Testis (tissue), 3 donors: ENCODE results near the gene KCNK4. TPM values are rescaled to one million over a fixed set of nuclear protein-coding genes. Genes with fewer than 3 reads are reported as not detected.

Source experiments
- DNase-seq: peaks from one replicate; pipeline ENCODE4 v3.0.0-alpha.2; 2019
- H3K27ac ChIP-seq, 2 donors: fragments of 200-600 bp; sonication (generic); one replicate each; pipeline ENCODE4 v1.5.1; 2019
- H3K27me3 ChIP-seq: fragments of 200-600 bp; sonication (generic); one replicate; pipeline ENCODE4 v1.5.1; 2019
- H3K36me3 ChIP-seq: fragments of 200-600 bp; sonication (generic); one replicate; pipeline ENCODE4 v1.5.1; 2017; ENCODE audit warnings: low read depth; ENCODE audit errors: missing control alignments
- H3K4me1 ChIP-seq: fragments of 200-600 bp; sonication (generic); one replicate; pipeline ENCODE4 v1.5.1; 2019
- H3K4me3 ChIP-seq, 2 donors: fragments of 200-600 bp; sonication (generic); one replicate each; pipeline ENCODE4 v1.5.1; 2017 to 2019
- H3K9me3 ChIP-seq: fragments of 200-600 bp; sonication (generic); one replicate; pipeline ENCODE4 v1.5.1; 2017
- CTCF ChIP-seq, 3 experiments: fragments of 450-650 bp in 2 of 3; fragments of 200-600 bp in 1 of 3; sonication (generic) in 1 of 3; IDR thresholded peaks; one replicate each; pipeline ENCODE4 v1.5.1; 2016 to 2019; ENCODE audit warnings: antibody characterized with exemption in 3 of 3, mild to moderate bottlenecking in 2 of 3, moderate library complexity in 1 of 3
- POLR2A ChIP-seq: fragments of 450-650 bp; IDR thresholded peaks from one replicate; pipeline ENCODE4 v1.6.1; 2017; ENCODE audit warnings: antibody characterized with exemption, mild to moderate bottlenecking, moderate library complexity
- WGBS, 2 donors: methylation state at CpG; one replicate each; pipeline ENCODE4 v1.1.5; 2018; 5-methylcytosine and 5-hydroxymethylcytosine counted together
- intact Hi-C: fragments of 100-400 bp; cut with DNase I; formaldehyde crosslinking; loops from one replicate; pipeline ENCODE4 v1.15.1; 2023; ENCODE audit warnings: low total_unique reads
- polyA plus RNA-seq: library from polyadenylated mRNA; stranded (reverse); fragments of 350-450 nt; fragmentation: Illumina TruSeq; extraction: RNeasy Lipid Tissue Mini Kit (QIAGEN cat#74804); gene quantifications from one replicate; pipeline ENCODE4 v1.2.3, GENCODE V29; 2014; ENCODE audit warnings: low read depth, low replicate concordance; ENCODE audit not compliant: insufficient read depth
- total RNA-seq, 2 donors: library from RNA; depleted of rRNA; stranded (reverse); fragments of >200 nt; gene quantifications; one replicate each; pipeline ENCODE4 v1.2.3, GENCODE V29; 2016

Gene KCNK4
- total and polyA plus RNA-seq, 3 donors from 2014 or later, result 0.24 TPM; not detected in 2

GRCh38 chr11:64247729-64248531 lies 43.2 kb upstream of the KCNK4 start:
- peak; percentile 58 for DNase-seq
- intact Hi-C loops, result no loop called here
- peaks cover 47% of the 10 kb centered on the region for H3K4me1 ChIP-seq

GRCh38 chr11:64248578-64248977 lies 42.5 kb upstream of the KCNK4 start:
- intact Hi-C loops, result no loop called here
- Histone ChIP-seq H3K27ac (no peak overlapping the region), H3K4me1 (peaks cover 44% of the 10 kb centered on the region), H3K4me3 (no peak overlapping the region), H3K27me3 (no peaks in the 10 kb centered on the region), H3K9me3 (no peaks in the 10 kb centered on the region), H3K36me3 (no peaks in the 10 kb centered on the region)
- DNase-seq, result no peak
- 40 to 75% methylated on average over 2 to 7 of the region's 7 CpGs for WGBS, 2 donors
- TF ChIP-seq POLR2A (no peak), CTCF (IDR thresholded peaks at IDR 0.05) (no peak)

More at GRCh38 chr11:64247729-64248531, 43.2 kb upstream of the KCNK4 start:
- no peaks in the 10 kb centered on the region for H3K36me3 ChIP-seq
- TF ChIP-seq CTCF (IDR thresholded peaks at IDR 0.05) (no peak), POLR2A (no peak)
- no peaks in the 10 kb centered on the region for H3K27me3 ChIP-seq
- peak overlapping the region; percentile 68 to 75 for H3K27ac ChIP-seq
- peak overlapping the region; percentile 47 to 80 for H3K4me3 ChIP-seq
- no peaks in the 10 kb centered on the region for H3K9me3 ChIP-seq
- 28 to 29% methylated on average over 23 to 31 of the region's 31 CpGs for WGBS, 2 donors

GRCh38 chr11:64249038-64249437 lies 42.1 kb upstream of the KCNK4 start:
- no peak overlapping the region for H3K4me3 ChIP-seq
- H3K27me3 ChIP-seq, result no peaks in the 10 kb centered on the region
- peaks cover 44% of the 10 kb centered on the region for H3K4me1 ChIP-seq
- 94 to 96% methylated on average over 4 of the region's 4 CpGs for WGBS, 2 donors
- H3K36me3 ChIP-seq, result no peaks in the 10 kb centered on the region
- no peak overlapping the region for H3K27ac ChIP-seq
- intact Hi-C loops, result no loop called here
- no peaks in the 10 kb centered on the region for H3K9me3 ChIP-seq
- no peak for DNase-seq
- TF ChIP-seq POLR2A, result no peak
- TF ChIP-seq CTCF (IDR thresholded peaks at IDR 0.05), result no peak

GRCh38 chr11:64249563-64250414 lies 41.3 kb upstream of the KCNK4 start:
- Histone ChIP-seq H3K4me3 (no peak overlapping the region), H3K27me3 (no peaks in the 10 kb centered on the region), H3K9me3 (no peaks in the 10 kb centered on the region), H3K4me1 (peaks cover 42% of the 10 kb centered on the region), H3K36me3 (no peaks in the 10 kb centered on the region), H3K27ac (no peak overlapping the region)
- intact Hi-C loops, result no loop called here
- 76 to 88% methylated on average over 5 to 8 of the region's 8 CpGs for WGBS, 2 donors
- TF ChIP-seq POLR2A, result no peak
- DNase-seq, result no peak

GRCh38 chr11:64250415-64251015 lies 40.6 kb upstream of the KCNK4 start:
- peak overlapping the region in 1 of 2 donors; percentile 61 for H3K4me3 ChIP-seq
- peak overlapping the region in 1 of 2 donors; percentile 11 for H3K27ac ChIP-seq
- 21% methylated on average over 13 of the region's 13 CpGs; no CpG with 5 or more reads in 1 of the 2 donors for WGBS, 2 donors
- H3K27me3 ChIP-seq, result no peaks in the 10 kb centered on the region
- DNase-seq, result no peak
- H3K4me1 ChIP-seq, result peaks cover 35% of the 10 kb centered on the region
- H3K9me3 ChIP-seq, result no peaks in the 10 kb centered on the region
- TF ChIP-seq CTCF (IDR thresholded peaks at IDR 0.05), result no peak
- TF ChIP-seq POLR2A, result no peak
- intact Hi-C loops, result no loop called here
- H3K36me3 ChIP-seq, result no peaks in the 10 kb centered on the region
